ENCODE measurements around the gene ROR2.
A peak's percentile ranks its signal among the peaks of the same experiment; 100 is the strongest.

Gene ROR2

GRCh38 chr9:91682806-91683205, 267.2 kb downstream of the ROR2 start:
- CTCF ChIA-PET: interaction anchor here (0.7 to 2.3 kb wide), 7 partner anchors 10 to 768 kb away, joined by 3 to 12 read pairs (median 4); no protein-coding TSS in a partner anchor
- no peak overlapping the region for H3K4me3 ChIP-seq (ENCODE audit: low read depth, low read length)
- DNase-seq (ENCODE audit: low read depth, low spot score): no peak
- no peak for TF ChIP-seq CTCF (IDR thresholded peaks at IDR 0.05; ENCODE audit: insufficient read depth, low read length, missing control alignments)
- POLR2A ChIA-PET: no interaction called here

GRCh38 chr9:91681461-91682305, 268.3 kb downstream of the ROR2 start:
- no peak for DNase-seq (ENCODE audit: low read depth, low spot score)
- CTCF ChIA-PET: interaction anchor here (0.6 to 2.5 kb wide), 6 partner anchors 9 to 766 kb away, joined by 3 to 19 read pairs (median 9); no protein-coding TSS in a partner anchor
- POLR2A ChIA-PET: no interaction called here
- TF ChIP-seq CTCF (IDR thresholded peaks at IDR 0.05; ENCODE audit: insufficient read depth, low read length, missing control alignments): peak; percentile 96
- H3K4me3 ChIP-seq (ENCODE audit: low read depth, low read length): no peak overlapping the region

- no peak for DNase-seq (ENCODE audit: low read depth, low spot score)
- no peak overlapping the region for H3K4me3 ChIP-seq (ENCODE audit: low read depth, low read length)
- no peak for TF ChIP-seq CTCF (IDR thresholded peaks at IDR 0.05; ENCODE audit: insufficient read depth, low read length, missing control alignments)
- ChIA-PET CTCF (interaction anchor here (0.6 to 2.5 kb wide), 5 partner anchors 9 to 766 kb away, joined by 3 to 19 read pairs (median 4); no protein-coding TSS in a partner anchor), POLR2A (no interaction called here)
These were observed 269.0 kb downstream of the ROR2 start for GRCh38 chr9:91680998-91681397.

- no peak for TF ChIP-seq CTCF (IDR thresholded peaks at IDR 0.05; ENCODE audit: insufficient read depth, low read length, missing control alignments)
- POLR2A ChIA-PET: no interaction called here
These were observed 269.9 kb downstream of the ROR2 start for GRCh38 chr9:91680106-91680505.

GRCh38 chr9:91678807-91679580, 271.0 kb downstream of the ROR2 start:
- ChIA-PET POLR2A (no interaction called here), CTCF (interaction anchor here (1.3 to 2.5 kb wide), 3 partner anchors 19 to 764 kb away, joined by 4 to 19 read pairs (median 6); no protein-coding TSS in a partner anchor)
- DNase-seq (ENCODE audit: low read depth, low spot score): no peak
- H3K4me3 ChIP-seq (ENCODE audit: low read depth, low read length): no peak overlapping the region
- no peak for TF ChIP-seq CTCF (IDR thresholded peaks at IDR 0.05; ENCODE audit: insufficient read depth, low read length, missing control alignments)

More at GRCh38 chr9:91680106-91680505, 269.9 kb downstream of the ROR2 start:
- CTCF ChIA-PET: interaction anchor here (0.9 to 2.5 kb wide), 4 partner anchors 21 to 765 kb away, joined by 3 to 19 read pairs (median 6); no protein-coding TSS in a partner anchor
- DNase-seq (ENCODE audit: low read depth, low spot score): no peak
- H3K4me3 ChIP-seq (ENCODE audit: low read depth, low read length): no peak overlapping the region
